A549 (cell line): ENCODE measurements around the gene PEX14.

ENCODE experiments used
- CHD2 ChIP-seq: fragments of 150-350 bp; IDR thresholded peaks from 2 replicates; pipeline ENCODE4 v1.6.1; 2014; ENCODE audit warnings: low read length; ENCODE audit not compliant: partially characterized antibody
- ESRRA ChIP-seq: fragments of 150-350 bp; IDR thresholded peaks from 2 replicates; pipeline ENCODE4 v1.6.1; 2014; ENCODE audit warnings: mild to moderate bottlenecking, low read length, borderline replicate concordance
- MAFK ChIP-seq: fragments of 450-650 bp; IDR thresholded peaks from 2 replicates; pipeline ENCODE4 v1.6.1; 2014; ENCODE audit not compliant: partially characterized antibody
- MAZ ChIP-seq: fragments of 150-350 bp; IDR thresholded peaks from 2 replicates; pipeline ENCODE4 v1.6.1; 2014; ENCODE audit warnings: antibody characterized with exemption, low read depth, low read length, borderline replicate concordance
- MYC ChIP-seq: IDR thresholded peaks from 2 replicates; pipeline ENCODE4 v1.6.1; 2012; ENCODE audit warnings: mild to moderate bottlenecking, inconsistent platforms, low read length, improper control_type of control experiment, borderline replicate concordance
- POLR2A ChIP-seq: IDR thresholded peaks from 2 replicates; pipeline ENCODE4 v1.6.1; 2012; ENCODE audit warnings: mild to moderate bottlenecking, low read length
- RCOR1 ChIP-seq: fragments of 150-350 bp; IDR thresholded peaks from 2 replicates; pipeline ENCODE4 v1.6.1; 2014; ENCODE audit warnings: antibody characterized with exemption, low read length, low read depth
- SREBF2 ChIP-seq: fragments of 450-650 bp; IDR thresholded peaks from 2 replicates; pipeline ENCODE4 v1.6.1; 2014; ENCODE audit warnings: mild to moderate bottlenecking, moderate library complexity
- TF ChIP-seq, protein P1 (sequence below): fragments of >200 bp; sonication (Bioruptor Twin); formaldehyde crosslinking; IDR thresholded peaks from 3 replicates; pipeline ENCODE4 v1.5.1; 2016

DNA sequence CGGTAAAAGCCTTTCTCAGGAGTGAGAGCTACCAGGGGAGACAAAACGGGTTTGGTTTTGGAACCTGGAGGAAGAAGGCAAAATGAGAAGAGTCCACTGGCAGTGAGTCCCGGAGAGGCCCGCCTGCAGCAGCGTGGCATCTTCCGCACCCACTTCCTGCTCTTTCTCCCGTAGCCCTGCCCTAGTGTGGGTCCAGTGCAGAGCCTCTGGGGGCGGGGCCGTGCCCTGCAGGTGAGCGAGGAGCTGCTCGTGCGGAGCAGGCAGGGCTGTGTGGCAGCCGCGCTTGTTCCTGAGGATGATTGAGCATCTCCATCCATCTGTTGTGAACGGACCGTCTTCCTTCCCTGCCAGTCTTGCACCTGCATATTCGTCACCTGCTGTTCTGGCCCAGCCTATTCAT lies 66.5 kb downstream of the PEX14 start:
- TF ChIP-seq POLR2A (no peak), MYC (no peak), ESRRA (no peak), MAZ (no peak), SREBF2 (no peak), MAFK (no peak), RCOR1 (no peak), CHD2 (no peak)
- TF ChIP-seq, protein P1, sequence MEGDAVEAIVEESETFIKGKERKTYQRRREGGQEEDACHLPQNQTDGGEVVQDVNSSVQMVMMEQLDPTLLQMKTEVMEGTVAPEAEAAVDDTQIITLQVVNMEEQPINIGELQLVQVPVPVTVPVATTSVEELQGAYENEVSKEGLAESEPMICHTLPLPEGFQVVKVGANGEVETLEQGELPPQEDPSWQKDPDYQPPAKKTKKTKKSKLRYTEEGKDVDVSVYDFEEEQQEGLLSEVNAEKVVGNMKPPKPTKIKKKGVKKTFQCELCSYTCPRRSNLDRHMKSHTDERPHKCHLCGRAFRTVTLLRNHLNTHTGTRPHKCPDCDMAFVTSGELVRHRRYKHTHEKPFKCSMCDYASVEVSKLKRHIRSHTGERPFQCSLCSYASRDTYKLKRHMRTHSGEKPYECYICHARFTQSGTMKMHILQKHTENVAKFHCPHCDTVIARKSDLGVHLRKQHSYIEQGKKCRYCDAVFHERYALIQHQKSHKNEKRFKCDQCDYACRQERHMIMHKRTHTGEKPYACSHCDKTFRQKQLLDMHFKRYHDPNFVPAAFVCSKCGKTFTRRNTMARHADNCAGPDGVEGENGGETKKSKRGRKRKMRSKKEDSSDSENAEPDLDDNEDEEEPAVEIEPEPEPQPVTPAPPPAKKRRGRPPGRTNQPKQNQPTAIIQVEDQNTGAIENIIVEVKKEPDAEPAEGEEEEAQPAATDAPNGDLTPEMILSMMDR = no peak
